ENCODE measurements around the gene ADGRV1. TPM values are rescaled to one million over a fixed set of nuclear protein-coding genes. Genes with fewer than 3 reads are reported as not detected.

Gene ADGRV1
- total and polyA plus RNA-seq, 9 of the 15 experiments (the other 6 are each of a cell fraction or from before 2014, with no cell fraction given) = 21.7 to 156 (median 58.2) TPM

GRCh38 chr5:90657788-90658187, 99.2 kb downstream of the ADGRV1 start (continued):
- no peak for TF ChIP-seq BRF2 (IDR thresholded peaks at IDR 0.05; ENCODE audit: borderline replicate concordance, insufficient read depth, insufficient read length)
- TF ChIP-seq ZNF24 (IDR thresholded peaks at IDR 0.05) = 0 out of 2 replicates have a peak, but pooled peaks have one; percentile 27
- TF ChIP-seq MXD1 (CRISPR knock-in tag; IDR thresholded peaks at IDR 0.05; ENCODE audit: borderline replicate concordance, poor library complexity, severe bottlenecking) = no peak
- TF ChIP-seq ZNF41 (CRISPR knock-in tag; conservative IDR thresholded peaks at IDR 0.05) = no peak
- TF ChIP-seq RNF2 (IDR thresholded peaks at IDR 0.05) = peak; percentile 75
- no peak for TF ChIP-seq GABPB2 (CRISPR knock-in tag; conservative IDR thresholded peaks at IDR 0.05)
- no peak for TF ChIP-seq PHB2 (IDR thresholded peaks at IDR 0.05; ENCODE audit: low read depth)
- TF ChIP-seq ZBTB43 (CRISPR knock-in tag; IDR thresholded peaks at IDR 0.05) = no peak
- TF ChIP-seq CTCFL (IDR thresholded peaks at IDR 0.05; ENCODE audit: borderline replicate concordance, insufficient read depth, low read depth, low read length, poor library complexity, severe bottlenecking) = no peak
- TF ChIP-seq ZNF354B (CRISPR knock-in tag; IDR thresholded peaks at IDR 0.05) = no peak
- no peak for TF ChIP-seq RAD21 (CRISPR knock-in tag; conservative IDR thresholded peaks at IDR 0.05 in 1 of 2, IDR thresholded peaks at IDR 0.05 in 1 of 2)
- no peak for TF ChIP-seq MYNN (IDR thresholded peaks at IDR 0.05)
- no peak for TF ChIP-seq MYNN (CRISPR knock-in tag; IDR thresholded peaks at IDR 0.05)
- no peak for TF ChIP-seq NKRF (IDR thresholded peaks at IDR 0.05; ENCODE audit: borderline replicate concordance)
- TF ChIP-seq CREM (IDR thresholded peaks at IDR 0.05; ENCODE audit: low read depth) = 0 out of 2 replicates have a peak, but pooled peaks have one; percentile 32
- peak; percentile 20 for TF ChIP-seq NCOR1 (IDR thresholded peaks at IDR 0.05)
- TF ChIP-seq E2F4 (CRISPR knock-in tag; IDR thresholded peaks at IDR 0.05; ENCODE audit: low read depth) = no peak
- TF ChIP-seq KLF10 (CRISPR knock-in tag; IDR thresholded peaks at IDR 0.05) = no peak
- no peak for TF ChIP-seq EZH2 (IDR thresholded peaks at IDR 0.05; ENCODE audit: borderline replicate concordance, low read depth, low read length)
- TF ChIP-seq TEAD4 (IDR thresholded peaks at IDR 0.05; ENCODE audit: low read length) = peak; percentile 79; the same call in 1 of the 2 replicates
- no peak for TF ChIP-seq TEAD4 (CRISPR knock-in tag; IDR thresholded peaks at IDR 0.05; ENCODE audit: borderline replicate concordance)

Measured in K562 (cell line).